HL-60 (cell line): ENCODE results near the gene XPR1.

Experiments
- DNase-seq, 2 experiments: peaks; one replicate each; pipeline ENCODE4 v3.0.0-alpha.2; 2010 to 2020; ENCODE audit warnings: low read depth in 1 of 2, low spot score in 1 of 2
- H3K27ac ChIP-seq: fragments of 250-450 bp; sonication (Bioruptor Pico); replicated peaks from 2 replicates; pipeline ENCODE4 v1.5.1; 2020; ENCODE audit warnings: mild to moderate bottlenecking, moderate library complexity
- H3K27me3 ChIP-seq: fragments of 250-450 bp; sonication (Bioruptor Pico); 2 replicates; pipeline ENCODE4 v1.5.1; 2021; ENCODE audit warnings: mild to moderate bottlenecking, moderate library complexity; ENCODE audit not compliant: insufficient read depth, poor library complexity, severe bottlenecking
- H3K4me3 ChIP-seq: replicated peaks from 2 replicates; pipeline ENCODE4 v1.5.1; 2011; ENCODE audit warnings: mild to moderate bottlenecking, control low read depth, low read length; ENCODE audit not compliant: insufficient read depth
- GABPA ChIP-seq: IDR thresholded peaks from 2 replicates; pipeline ENCODE4 v1.6.1; 2012; ENCODE audit warnings: low read depth
- POLR2AphosphoS5 ChIP-seq: IDR thresholded peaks from 2 replicates; pipeline ENCODE4 v1.6.1; 2012; ENCODE audit warnings: low read depth
- SPI1 ChIP-seq: IDR thresholded peaks from 2 replicates; pipeline ENCODE4 v1.6.1; 2012; ENCODE audit warnings: low read depth, mild to moderate bottlenecking, borderline replicate concordance
- TF ChIP-seq, protein P1 (sequence below): IDR thresholded peaks from 2 replicates; pipeline ENCODE4 v1.6.1; 2012; ENCODE audit warnings: low read depth; ENCODE audit not compliant: insufficient replicate concordance
- TF ChIP-seq, protein P2 (sequence below): IDR thresholded peaks from one replicate; pipeline ENCODE4 v1.5.1; 2011; ENCODE audit warnings: low read length, control low read depth, inconsistent platforms; ENCODE audit not compliant: insufficient read depth

The XPR1 gene

DNA sequence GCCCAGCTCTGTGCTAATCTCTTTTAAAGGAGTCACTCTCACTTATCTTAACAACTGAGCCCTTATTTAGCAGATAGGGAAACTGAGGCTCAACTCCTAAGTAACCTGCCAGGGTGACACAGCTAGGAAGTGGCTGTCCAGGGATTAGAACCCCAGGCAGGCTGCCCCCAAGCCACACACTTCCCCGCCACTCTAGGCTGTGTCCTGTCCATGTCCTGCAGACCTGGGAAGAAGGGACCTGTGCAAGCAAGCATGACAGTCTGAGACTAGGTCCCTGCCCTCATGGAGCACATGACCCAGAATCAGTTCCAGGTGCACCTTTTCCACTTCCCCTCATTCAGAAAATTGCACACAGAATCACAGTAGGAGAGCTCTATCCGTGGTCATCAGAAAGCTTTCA is 293.1 kb downstream of the XPR1 start:
- DNase-seq: no peak
- TF ChIP-seq SPI1 (no peak), GABPA (no peak), POLR2AphosphoS5 (no peak)
- TF ChIP-seq, protein P1, sequence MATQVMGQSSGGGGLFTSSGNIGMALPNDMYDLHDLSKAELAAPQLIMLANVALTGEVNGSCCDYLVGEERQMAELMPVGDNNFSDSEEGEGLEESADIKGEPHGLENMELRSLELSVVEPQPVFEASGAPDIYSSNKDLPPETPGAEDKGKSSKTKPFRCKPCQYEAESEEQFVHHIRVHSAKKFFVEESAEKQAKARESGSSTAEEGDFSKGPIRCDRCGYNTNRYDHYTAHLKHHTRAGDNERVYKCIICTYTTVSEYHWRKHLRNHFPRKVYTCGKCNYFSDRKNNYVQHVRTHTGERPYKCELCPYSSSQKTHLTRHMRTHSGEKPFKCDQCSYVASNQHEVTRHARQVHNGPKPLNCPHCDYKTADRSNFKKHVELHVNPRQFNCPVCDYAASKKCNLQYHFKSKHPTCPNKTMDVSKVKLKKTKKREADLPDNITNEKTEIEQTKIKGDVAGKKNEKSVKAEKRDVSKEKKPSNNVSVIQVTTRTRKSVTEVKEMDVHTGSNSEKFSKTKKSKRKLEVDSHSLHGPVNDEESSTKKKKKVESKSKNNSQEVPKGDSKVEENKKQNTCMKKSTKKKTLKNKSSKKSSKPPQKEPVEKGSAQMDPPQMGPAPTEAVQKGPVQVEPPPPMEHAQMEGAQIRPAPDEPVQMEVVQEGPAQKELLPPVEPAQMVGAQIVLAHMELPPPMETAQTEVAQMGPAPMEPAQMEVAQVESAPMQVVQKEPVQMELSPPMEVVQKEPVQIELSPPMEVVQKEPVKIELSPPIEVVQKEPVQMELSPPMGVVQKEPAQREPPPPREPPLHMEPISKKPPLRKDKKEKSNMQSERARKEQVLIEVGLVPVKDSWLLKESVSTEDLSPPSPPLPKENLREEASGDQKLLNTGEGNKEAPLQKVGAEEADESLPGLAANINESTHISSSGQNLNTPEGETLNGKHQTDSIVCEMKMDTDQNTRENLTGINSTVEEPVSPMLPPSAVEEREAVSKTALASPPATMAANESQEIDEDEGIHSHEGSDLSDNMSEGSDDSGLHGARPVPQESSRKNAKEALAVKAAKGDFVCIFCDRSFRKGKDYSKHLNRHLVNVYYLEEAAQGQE: no peak
- TF ChIP-seq, protein P2, sequence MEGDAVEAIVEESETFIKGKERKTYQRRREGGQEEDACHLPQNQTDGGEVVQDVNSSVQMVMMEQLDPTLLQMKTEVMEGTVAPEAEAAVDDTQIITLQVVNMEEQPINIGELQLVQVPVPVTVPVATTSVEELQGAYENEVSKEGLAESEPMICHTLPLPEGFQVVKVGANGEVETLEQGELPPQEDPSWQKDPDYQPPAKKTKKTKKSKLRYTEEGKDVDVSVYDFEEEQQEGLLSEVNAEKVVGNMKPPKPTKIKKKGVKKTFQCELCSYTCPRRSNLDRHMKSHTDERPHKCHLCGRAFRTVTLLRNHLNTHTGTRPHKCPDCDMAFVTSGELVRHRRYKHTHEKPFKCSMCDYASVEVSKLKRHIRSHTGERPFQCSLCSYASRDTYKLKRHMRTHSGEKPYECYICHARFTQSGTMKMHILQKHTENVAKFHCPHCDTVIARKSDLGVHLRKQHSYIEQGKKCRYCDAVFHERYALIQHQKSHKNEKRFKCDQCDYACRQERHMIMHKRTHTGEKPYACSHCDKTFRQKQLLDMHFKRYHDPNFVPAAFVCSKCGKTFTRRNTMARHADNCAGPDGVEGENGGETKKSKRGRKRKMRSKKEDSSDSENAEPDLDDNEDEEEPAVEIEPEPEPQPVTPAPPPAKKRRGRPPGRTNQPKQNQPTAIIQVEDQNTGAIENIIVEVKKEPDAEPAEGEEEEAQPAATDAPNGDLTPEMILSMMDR: no peak
- Histone ChIP-seq H3K4me3 (no peak overlapping the region), H3K27ac (no peak overlapping the region), H3K27me3 (no peaks in the 10 kb centered on the region)

DNA sequence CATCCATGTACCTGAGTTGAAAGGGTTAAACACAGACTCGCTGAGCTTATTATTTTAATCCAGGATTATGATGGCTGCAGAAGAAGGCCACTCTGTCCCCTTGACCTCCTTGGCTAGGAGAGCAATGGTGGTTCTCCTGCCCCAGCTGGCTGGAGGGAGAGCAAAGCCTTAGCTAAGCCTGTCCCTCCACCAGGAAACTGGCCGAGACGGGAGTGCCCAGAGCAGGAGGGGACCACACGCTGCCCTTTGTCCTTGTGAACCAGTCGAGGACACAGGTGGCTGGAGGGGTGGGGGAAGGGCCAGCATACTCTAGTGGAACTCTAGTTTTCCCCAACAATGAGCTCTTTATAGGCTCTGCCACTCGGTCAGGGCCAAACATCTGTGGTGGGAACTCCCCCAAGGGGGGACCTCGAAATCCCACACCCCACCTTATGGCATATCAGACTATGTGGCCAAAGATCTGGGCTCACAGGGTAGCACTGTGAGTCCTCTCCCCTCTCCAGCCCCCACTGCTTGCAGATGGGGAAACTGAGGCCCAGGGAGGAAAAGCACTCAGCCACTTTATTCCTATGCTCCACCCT is 293.7 kb downstream of the XPR1 start:
- DNase-seq: no peak
- no peak overlapping the region for H3K4me3 ChIP-seq

DNA sequence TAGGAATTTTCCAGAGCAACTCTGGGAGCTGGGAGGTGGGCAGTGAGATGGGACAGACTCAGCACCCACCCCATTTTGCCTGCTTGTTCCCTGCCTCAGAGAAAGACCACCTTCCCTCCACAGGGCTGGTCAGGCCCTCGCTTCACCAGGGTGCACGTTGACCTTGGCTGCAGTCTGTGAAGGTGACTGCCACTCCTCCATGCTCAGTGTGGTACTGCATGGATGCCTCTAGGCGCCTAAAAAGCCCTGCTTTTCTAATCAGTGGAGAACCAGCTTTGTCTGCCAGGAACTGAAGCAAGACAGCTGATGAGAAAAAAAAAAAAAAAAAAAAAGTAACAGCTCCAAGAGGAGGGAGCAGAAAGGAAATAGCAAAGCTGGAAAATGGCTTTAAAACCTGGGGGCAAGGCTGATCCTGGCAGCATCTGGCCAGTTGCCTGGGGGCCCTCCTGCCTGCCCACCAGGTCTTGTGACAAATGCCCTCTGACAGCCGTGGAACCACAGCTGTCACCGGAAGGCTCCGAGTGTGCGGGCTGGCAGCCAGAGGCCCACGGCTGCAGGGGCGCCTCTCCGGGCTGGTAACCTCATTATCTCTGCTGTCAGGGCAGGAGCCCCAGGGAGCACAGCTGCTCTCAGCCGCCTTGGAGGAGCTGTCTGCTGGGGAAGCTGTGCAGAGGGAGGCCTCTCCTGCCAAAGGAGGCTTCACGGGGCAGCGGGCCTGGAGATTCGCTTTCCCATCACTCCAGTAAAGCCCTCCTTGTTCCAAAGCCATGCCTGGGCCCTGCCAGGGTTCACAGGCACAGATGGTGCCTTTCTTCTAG is 294.6 kb downstream of the XPR1 start:
- Histone ChIP-seq H3K27me3 (no peaks in the 10 kb centered on the region), H3K4me3 (no peak overlapping the region), H3K27ac (no peak overlapping the region)
- TF ChIP-seq POLR2AphosphoS5 (peak; percentile 25; the same call in 1 of the 2 replicates), SPI1 (no peak)
- peak in 1 of 2 experiments; percentile 67 for DNase-seq

More for the DNA sequence above, 293.7 kb downstream of the XPR1 start:
- TF ChIP-seq SPI1 (no peak), POLR2AphosphoS5 (no peak), GABPA (no peak)
- TF ChIP-seq, protein P1: no peak
- TF ChIP-seq, protein P2: no peak
- Histone ChIP-seq H3K27ac (no peak overlapping the region), H3K27me3 (no peaks in the 10 kb centered on the region)

DNA sequence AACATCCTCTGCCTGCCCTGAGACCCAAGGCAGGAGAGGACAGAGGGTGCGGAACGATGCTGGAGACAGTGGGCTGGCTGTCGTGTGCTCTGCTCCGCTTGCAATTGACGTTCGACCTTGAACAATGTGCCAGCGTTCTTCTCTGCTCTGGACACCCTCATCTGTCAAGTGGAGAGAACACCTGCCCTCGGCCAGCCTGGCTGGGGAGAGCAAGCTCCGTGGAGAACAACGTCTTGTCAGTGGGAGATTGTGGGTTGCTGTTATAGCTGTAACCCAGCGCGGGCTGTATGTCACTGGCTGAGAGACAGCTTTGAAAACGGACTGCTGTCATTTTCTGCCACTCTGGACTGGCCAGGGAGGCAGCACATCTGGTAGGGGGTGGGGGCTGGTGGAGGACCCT is 295.5 kb downstream of the XPR1 start:
- H3K4me3 ChIP-seq: no peak overlapping the region
- H3K27ac ChIP-seq: no peak overlapping the region
- TF ChIP-seq POLR2AphosphoS5: no peak
- no peak for TF ChIP-seq SPI1
- TF ChIP-seq, protein P2: no peak
- TF ChIP-seq GABPA: no peak
- TF ChIP-seq, protein P1: no peak
- no peaks in the 10 kb centered on the region for H3K27me3 ChIP-seq
- no peak for DNase-seq
